Effector memory CD4-positive, alpha-beta T cell (primary cell): Measurements from ENCODE around the gene PRR5L.

Experiments used
- DNase-seq, 3 donors: peaks; one replicate each; pipeline ENCODE4 v3.0.0-alpha.2; 2020
- H3K27ac ChIP-seq: 2 replicates; pipeline ENCODE4 v1.7.0; 2013; ENCODE audit warnings: mild to moderate bottlenecking, low read length, moderate library complexity; ENCODE audit not compliant: insufficient read depth, poor library complexity, severe bottlenecking
- H3K27me3 ChIP-seq: replicated peaks from 2 replicates; pipeline ENCODE4 v1.7.0; 2013; ENCODE audit warnings: mild to moderate bottlenecking, low read length; ENCODE audit not compliant: insufficient read depth, control insufficient read depth, poor library complexity, severe bottlenecking
- H3K36me3 ChIP-seq: 2 replicates; pipeline ENCODE4 v1.7.0; 2013; ENCODE audit warnings: mild to moderate bottlenecking, low read length, moderate library complexity; ENCODE audit not compliant: control insufficient read depth, insufficient read depth
- H3K4me1 ChIP-seq: 2 replicates; pipeline ENCODE4 v1.7.0; 2013; ENCODE audit warnings: low read length, mild to moderate bottlenecking; ENCODE audit not compliant: control insufficient read depth, insufficient read depth, poor library complexity, severe bottlenecking
- H3K4me3 ChIP-seq: 2 replicates; pipeline ENCODE4 v1.7.0; 2013; ENCODE audit warnings: low read length, low read depth, mild to moderate bottlenecking; ENCODE audit not compliant: insufficient read depth, poor library complexity, severe bottlenecking
- H3K9me3 ChIP-seq: 2 replicates; pipeline ENCODE4 v1.7.0; 2013; ENCODE audit warnings: mild to moderate bottlenecking, low read length, moderate library complexity; ENCODE audit not compliant: control insufficient read depth
- total RNA-seq, 3 donors: gene quantifications; one replicate each; lab custom pipeline; 2026; lab: John Stamatoyannopoulos, UW

Gene PRR5L, protein sequence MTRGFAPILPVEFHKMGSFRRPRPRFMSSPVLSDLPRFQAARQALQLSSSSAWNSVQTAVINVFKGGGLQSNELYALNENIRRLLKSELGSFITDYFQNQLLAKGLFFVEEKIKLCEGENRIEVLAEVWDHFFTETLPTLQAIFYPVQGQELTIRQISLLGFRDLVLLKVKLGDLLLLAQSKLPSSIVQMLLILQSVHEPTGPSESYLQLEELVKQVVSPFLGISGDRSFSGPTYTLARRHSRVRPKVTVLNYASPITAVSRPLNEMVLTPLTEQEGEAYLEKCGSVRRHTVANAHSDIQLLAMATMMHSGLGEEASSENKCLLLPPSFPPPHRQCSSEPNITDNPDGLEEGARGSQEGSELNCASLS
- 34.2 to 50.7 (median 40.5) reads per million in 3 donors for total RNA-seq

DNA sequence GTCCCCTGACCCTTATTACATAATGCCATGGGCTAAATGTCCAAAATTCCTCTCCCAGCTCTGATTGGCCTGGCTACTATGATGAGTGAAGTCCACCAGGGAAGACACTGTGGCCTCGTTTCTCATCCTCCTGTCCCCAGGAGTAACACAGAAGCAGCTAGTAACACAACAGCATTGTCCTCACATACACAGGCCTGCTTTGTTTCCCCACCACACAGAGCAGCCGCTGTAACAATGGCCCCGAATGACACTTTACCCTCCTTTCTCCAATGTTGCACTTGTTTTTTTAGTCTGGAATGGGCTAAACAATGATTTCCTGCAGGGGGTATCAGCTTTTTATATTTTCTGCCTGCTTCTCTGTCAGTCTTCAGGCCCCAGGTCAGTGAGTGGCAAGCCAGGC lies at the start of gene PRR5L:
Gene PRR5L (plus strand): TSS at position 363 of the 400 bp plus-strand sequence. CDS start 104,834 bp downstream, outside the sequence.
- no peak for DNase-seq
- H3K27me3 ChIP-seq: no peaks in the 10 kb centered on the region
- no peak within 1 kb of the TSS for H3K4me3 ChIP-seq

DNA sequence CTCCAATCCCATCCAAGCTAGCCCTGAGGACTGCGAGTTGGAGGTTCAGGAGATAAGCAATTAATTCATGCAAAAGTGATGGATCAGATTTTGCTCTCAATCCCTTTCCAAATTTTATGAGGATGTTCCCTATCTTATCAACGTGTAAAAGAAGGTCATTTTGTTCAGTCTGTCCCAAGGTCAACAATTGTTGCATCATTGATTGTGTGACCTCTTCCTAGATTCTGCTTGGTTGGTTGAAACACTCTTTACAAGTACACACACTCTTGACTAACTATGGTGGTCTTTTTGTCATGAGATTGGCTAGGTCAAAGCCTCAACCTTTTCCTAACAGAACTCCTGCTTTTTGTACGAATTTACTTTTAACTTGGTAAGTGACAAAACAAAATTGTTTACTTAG lies 48.6 kb upstream of the PRR5L start:
- Histone ChIP-seq H3K36me3 (no peaks in the 10 kb centered on the region), H3K27ac (no peak overlapping the region), H3K4me3 (no peak overlapping the region), H3K9me3 (no peaks in the 10 kb centered on the region), H3K27me3 (no peaks in the 10 kb centered on the region), H3K4me1 (no peaks in the 10 kb centered on the region)
- no peak for DNase-seq

More for the DNA sequence above, at the start of gene PRR5L:
- no peaks in the 10 kb centered on the region for H3K36me3 ChIP-seq
- H3K27ac ChIP-seq: no peak within 1 kb of the TSS
- H3K9me3 ChIP-seq: no peaks in the 10 kb centered on the region
- H3K4me1 ChIP-seq: no peaks in the 10 kb centered on the region

DNA sequence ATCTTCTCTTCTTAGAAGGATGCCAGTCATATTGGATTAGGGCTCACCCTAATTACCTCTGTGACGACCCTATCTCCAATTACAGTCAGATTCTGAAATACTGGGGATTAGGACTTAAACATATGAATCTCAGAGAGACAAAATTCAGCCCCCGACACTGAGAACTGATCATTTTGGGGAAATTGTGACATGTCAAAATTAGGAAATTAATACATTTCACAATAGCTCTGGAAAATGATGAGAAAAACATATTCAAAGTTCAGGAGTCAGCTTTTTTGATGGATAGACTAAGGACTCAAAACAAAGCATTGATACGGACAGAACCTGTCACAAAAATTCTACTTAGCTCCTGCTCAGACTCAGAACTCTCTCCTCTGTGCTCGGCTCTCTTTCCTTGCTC lies 47.7 kb upstream of the PRR5L start:
- Histone ChIP-seq H3K27ac (no peak overlapping the region), H3K9me3 (no peaks in the 10 kb centered on the region), H3K4me3 (no peak overlapping the region), H3K27me3 (no peaks in the 10 kb centered on the region), H3K36me3 (no peaks in the 10 kb centered on the region), H3K4me1 (no peaks in the 10 kb centered on the region)
- DNase-seq: no peak

DNA sequence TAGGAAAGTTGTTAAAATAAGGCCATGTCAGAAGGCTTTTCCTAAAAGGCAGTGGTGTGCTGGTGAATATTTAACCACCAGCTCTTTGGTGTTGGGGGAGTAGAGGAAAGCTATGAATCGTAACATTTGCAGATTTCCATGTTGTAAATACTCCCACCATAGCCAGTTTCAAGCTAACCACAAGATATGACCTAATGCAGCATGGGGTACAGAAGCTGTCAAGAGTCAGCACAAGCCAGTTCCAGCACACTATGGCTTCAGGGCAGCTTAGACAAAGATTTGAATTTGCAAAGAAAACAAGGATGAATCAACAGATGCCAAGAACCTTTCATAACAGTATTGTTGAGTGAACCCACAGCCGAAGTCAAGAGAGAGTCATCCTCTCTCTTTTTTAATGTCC lies 46.8 kb upstream of the PRR5L start:
- no peak overlapping the region for H3K27ac ChIP-seq
- H3K27me3 ChIP-seq: no peaks in the 10 kb centered on the region
- H3K4me3 ChIP-seq: no peak overlapping the region
- H3K36me3 ChIP-seq: no peaks in the 10 kb centered on the region
- no peak for DNase-seq
- H3K9me3 ChIP-seq: no peaks in the 10 kb centered on the region
- no peaks in the 10 kb centered on the region for H3K4me1 ChIP-seq

DNA sequence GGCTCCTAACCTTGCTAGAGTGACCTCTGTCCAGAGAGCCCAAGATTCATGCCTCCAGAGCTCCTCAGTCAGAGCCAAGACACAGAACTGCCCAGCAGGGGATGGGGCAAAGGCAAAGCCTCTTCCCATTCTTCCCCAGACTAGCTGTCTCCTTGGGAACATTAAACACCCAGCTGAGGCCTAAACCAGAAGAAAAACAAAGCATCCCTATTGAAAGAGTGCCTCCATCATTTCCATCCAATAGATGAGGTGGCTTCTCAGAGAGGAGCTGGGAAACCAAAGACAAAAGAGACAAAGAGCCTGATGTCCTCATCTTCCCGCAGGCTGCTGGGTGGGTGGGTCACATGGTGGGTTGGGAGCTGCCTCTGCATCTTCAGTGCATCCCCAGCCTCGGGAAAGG lies 44.3 kb upstream of the PRR5L start:
- no peak for DNase-seq
- no peaks in the 10 kb centered on the region for H3K27me3 ChIP-seq
- no peaks in the 10 kb centered on the region for H3K36me3 ChIP-seq
- no peaks in the 10 kb centered on the region for H3K9me3 ChIP-seq
- no peaks in the 10 kb centered on the region for H3K4me1 ChIP-seq
- no peak overlapping the region for H3K4me3 ChIP-seq
- no peak overlapping the region for H3K27ac ChIP-seq

DNA sequence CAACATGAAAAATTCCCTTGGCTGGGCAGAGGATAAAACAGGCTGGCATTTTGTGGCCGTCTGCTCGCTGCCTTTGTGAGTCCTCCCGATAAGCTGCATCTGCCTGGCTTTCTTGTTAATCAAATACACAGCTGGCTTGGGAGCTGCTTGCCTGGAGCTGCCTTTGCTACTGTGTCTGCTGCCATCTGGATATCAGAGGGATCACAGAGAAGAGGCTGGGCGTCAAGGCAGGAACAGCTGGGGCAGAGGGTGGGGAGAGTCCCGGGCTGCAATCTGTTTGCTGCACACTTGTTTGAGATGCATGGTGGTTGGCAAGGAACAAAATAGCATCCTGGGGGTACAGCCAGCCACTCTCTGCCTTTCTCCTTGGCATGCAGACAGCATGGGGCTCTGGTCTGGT lies 42.9 kb upstream of the PRR5L start:
- H3K36me3 ChIP-seq: no peaks in the 10 kb centered on the region

DNA sequence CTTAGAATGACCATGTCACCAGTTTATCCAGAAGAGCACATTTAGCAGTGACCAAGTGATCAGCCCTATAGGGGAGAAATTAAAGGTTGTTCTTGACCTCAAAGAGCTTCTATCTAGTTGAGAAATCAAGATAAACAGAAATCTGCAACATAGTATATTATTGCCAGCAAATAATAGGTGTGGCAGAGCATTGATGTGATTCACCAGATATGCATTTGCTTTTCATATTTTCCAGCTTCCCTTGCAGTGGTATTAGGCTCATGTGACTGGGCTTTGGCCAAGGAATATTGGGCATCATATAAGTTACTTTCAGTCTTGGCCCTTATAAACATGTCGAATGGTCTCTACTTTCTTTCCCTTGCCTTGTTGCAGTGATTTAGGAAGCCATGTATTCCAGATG lies 41.4 kb upstream of the PRR5L start:
- no peak for DNase-seq
- Histone ChIP-seq H3K36me3 (no peaks in the 10 kb centered on the region), H3K27ac (no peak overlapping the region), H3K27me3 (no peaks in the 10 kb centered on the region), H3K9me3 (no peaks in the 10 kb centered on the region), H3K4me3 (no peak overlapping the region), H3K4me1 (no peaks in the 10 kb centered on the region)

More for the DNA sequence above, 42.9 kb upstream of the PRR5L start:
- H3K9me3 ChIP-seq: no peaks in the 10 kb centered on the region
- H3K4me3 ChIP-seq: no peak overlapping the region
- no peaks in the 10 kb centered on the region for H3K4me1 ChIP-seq
- H3K27ac ChIP-seq: no peak overlapping the region
- DNase-seq: no peak
- H3K27me3 ChIP-seq: no peaks in the 10 kb centered on the region

DNA sequence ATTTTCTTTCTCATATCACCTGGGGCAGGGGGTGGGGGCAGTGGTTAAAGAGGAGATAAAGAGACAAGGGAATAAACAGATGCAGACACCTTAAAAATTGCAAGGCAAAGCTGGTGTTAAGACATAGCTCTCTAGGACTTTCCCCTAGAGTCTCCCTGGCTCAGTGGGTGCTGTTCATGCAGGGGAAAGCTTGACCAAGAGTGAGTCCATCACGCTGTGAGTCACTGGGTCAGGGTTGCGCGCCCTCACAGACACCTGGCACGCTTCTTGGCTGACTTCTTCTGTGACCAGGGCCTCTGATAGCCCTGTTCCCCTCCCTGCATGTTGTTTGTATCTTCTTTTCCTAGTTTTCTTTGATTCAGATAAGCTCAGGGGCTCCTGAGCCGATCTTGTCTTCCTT lies 38.7 kb upstream of the PRR5L start:
- Histone ChIP-seq H3K27me3 (peaks cover 4% of the 10 kb centered on the region), H3K9me3 (no peaks in the 10 kb centered on the region), H3K4me1 (no peaks in the 10 kb centered on the region), H3K36me3 (no peaks in the 10 kb centered on the region), H3K4me3 (no peak overlapping the region), H3K27ac (no peak overlapping the region)
- DNase-seq: no peak

DNA sequence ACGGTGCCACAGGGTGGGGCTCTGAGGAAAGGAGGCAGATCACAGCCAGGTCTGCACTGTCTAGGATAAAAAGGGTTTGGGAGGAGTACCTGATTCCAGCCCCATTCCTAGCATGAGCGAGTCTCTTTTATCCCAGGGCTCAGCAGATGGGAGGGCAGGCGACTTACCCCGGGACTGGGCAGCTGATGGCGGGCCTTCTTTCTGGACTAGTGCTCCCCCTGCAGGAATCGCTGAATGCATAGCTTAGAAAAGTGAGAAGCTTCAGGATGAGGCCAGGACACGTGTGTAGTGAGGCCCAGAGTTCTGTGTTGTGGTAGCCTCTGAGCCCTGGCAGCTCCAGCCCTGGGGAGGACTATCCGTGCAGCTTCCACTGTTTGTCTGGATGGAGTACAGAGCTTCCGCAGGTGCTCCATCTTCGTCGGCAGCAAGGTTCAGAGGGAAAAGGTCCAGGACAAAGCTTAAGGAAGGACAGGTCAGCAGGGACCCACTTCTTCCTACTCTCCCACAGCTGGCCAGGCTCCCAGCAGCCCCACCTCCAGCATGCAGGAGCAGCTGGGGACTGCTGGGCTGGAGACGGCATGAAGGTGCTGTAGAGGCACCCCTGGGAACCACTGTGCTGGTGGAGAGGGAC lies 37.2 kb upstream of the PRR5L start:
- DNase-seq: no peak
- Histone ChIP-seq H3K4me3 (no peak overlapping the region), H3K27me3 (peaks cover 4% of the 10 kb centered on the region), H3K36me3 (no peaks in the 10 kb centered on the region), H3K9me3 (no peaks in the 10 kb centered on the region), H3K4me1 (no peaks in the 10 kb centered on the region), H3K27ac (no peak overlapping the region)

DNA sequence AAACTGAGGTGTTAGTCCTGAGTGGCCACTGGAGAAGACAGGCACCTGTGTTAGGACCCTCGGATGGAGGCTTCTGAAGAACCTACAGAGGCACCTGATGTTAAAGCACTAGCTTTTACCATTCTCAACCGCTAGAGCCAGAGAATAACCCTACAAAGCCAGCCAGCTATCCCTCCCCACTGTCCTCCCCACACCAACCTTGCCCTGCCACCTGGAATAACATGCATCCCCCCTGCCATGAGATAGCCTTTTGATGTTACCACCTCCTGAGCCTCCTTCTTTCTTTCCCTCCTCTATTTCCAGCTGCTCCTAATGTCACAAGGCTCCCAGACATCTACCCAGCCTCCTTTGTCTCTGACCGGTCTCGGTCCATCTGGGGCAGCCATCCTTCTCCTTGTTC lies 35.0 kb upstream of the PRR5L start:
- no peak for DNase-seq
- H3K27ac ChIP-seq: no peak overlapping the region
- no peaks in the 10 kb centered on the region for H3K9me3 ChIP-seq
- H3K4me3 ChIP-seq: no peak overlapping the region
- H3K36me3 ChIP-seq: no peaks in the 10 kb centered on the region
- no peaks in the 10 kb centered on the region for H3K4me1 ChIP-seq
- peaks cover 4% of the 10 kb centered on the region for H3K27me3 ChIP-seq
